ENCODE results near the gene POLDIP2. TPM values are rescaled to one million over a fixed set of nuclear protein-coding genes. Genes with fewer than 3 reads are reported as not detected.

The POLDIP2 gene
- total RNA-seq, 1 donor from 2014 or later, result 160 TPM

GRCh38 chr17:28369684-28370034 lies 12.3 kb upstream of the POLDIP2 start:
- DNase-seq (ENCODE audit: missing footprints) (no peak), ATAC-seq (no peak)
- intact Hi-C loops (cut with DNase I), result no loop called here

- ATAC-seq (no peak), DNase-seq (ENCODE audit: missing footprints) (no peak)
- intact Hi-C loops (cut with DNase I), result no loop called here
These were observed 11.8 kb upstream of the POLDIP2 start for GRCh38 chr17:28368915-28369683.

GRCh38 chr17:28368306-28368831 lies 11.0 kb upstream of the POLDIP2 start:
- intact Hi-C loops (cut with DNase I), result no loop called here
- no peak for ATAC-seq
- DNase-seq (ENCODE audit: missing footprints), result no peak

GRCh38 chr17:28367641-28368305 lies 10.4 kb upstream of the POLDIP2 start:
- no peak for ATAC-seq
- no peak for DNase-seq (ENCODE audit: missing footprints)
- intact Hi-C loops (cut with DNase I), result no loop called here

- no peak for ATAC-seq
- intact Hi-C loops (cut with DNase I), result no loop called here
- DNase-seq (ENCODE audit: missing footprints), result no peak
These were observed 9.3 kb upstream of the POLDIP2 start for GRCh38 chr17:28366605-28367004.

GRCh38 chr17:28365487-28365886 lies 8.2 kb upstream of the POLDIP2 start:
- ATAC-seq (no peak), DNase-seq (ENCODE audit: missing footprints) (no peak)
- intact Hi-C loops (cut with DNase I), result no loop called here

GRCh38 chr17:28364665-28365363 lies 7.5 kb upstream of the POLDIP2 start, which contains the start of gene SEBOX:
Gene SEBOX, minus strand, starts transcription at chr17:28365199. Its CDS starts 48 bp downstream, at chr17:28365151.
- intact Hi-C loops (cut with DNase I), result no loop called here
- ATAC-seq, result no peak

GRCh38 chr17:28363776-28364650 lies 6.7 kb upstream of the POLDIP2 start:
- ATAC-seq (no peak), DNase-seq (ENCODE audit: missing footprints) (no peak)
- intact Hi-C loops (cut with DNase I), result no loop called here

More at GRCh38 chr17:28364665-28365363, 7.5 kb upstream of the POLDIP2 start, which contains the start of gene SEBOX:
- DNase-seq (ENCODE audit: missing footprints), result no peak

GRCh38 chr17:28363186-28363585 lies 5.9 kb upstream of the POLDIP2 start:
- DNase-seq (ENCODE audit: missing footprints) (no peak), ATAC-seq (no peak)
- intact Hi-C loops (cut with DNase I), result no loop called here

GRCh38 chr17:28357901-28358197 lies 522 bp upstream of the POLDIP2 start:
- intact Hi-C loops (cut with DNase I), result loop anchor here (2.0 kb wide), 1 partner anchor 21 kb away; no protein-coding TSS in a partner anchor
- no peak for ATAC-seq
- no peak for DNase-seq (ENCODE audit: missing footprints)

GRCh38 chr17:28350271-28350670 lies 7.1 kb downstream of the POLDIP2 start:
- DNase-seq (ENCODE audit: missing footprints) (no peak), ATAC-seq (no peak)
- intact Hi-C loops (cut with DNase I), result no loop called here

- no peak for ATAC-seq
- intact Hi-C loops (cut with DNase I), result no loop called here
- no peak for DNase-seq (ENCODE audit: missing footprints)
These were observed 8.3 kb downstream of the POLDIP2 start for GRCh38 chr17:28348979-28349378.

GRCh38 chr17:28347261-28347891 lies 10.0 kb downstream of the POLDIP2 start:
- intact Hi-C loops (cut with DNase I), result no loop called here
- DNase-seq (ENCODE audit: missing footprints), result no peak
- no peak for ATAC-seq

- no peak for DNase-seq (ENCODE audit: missing footprints)
- ATAC-seq, result peak; percentile 41
- intact Hi-C loops (cut with DNase I), result no loop called here
These were observed 10.5 kb downstream of the POLDIP2 start for GRCh38 chr17:28346746-28347246.

GRCh38 chr17:28346199-28346580 lies 11.1 kb downstream of the POLDIP2 start:
- DNase-seq (ENCODE audit: missing footprints), result no peak
- no peak for ATAC-seq
- intact Hi-C loops (cut with DNase I), result no loop called here

GRCh38 chr17:28345419-28346198 lies 11.7 kb downstream of the POLDIP2 start:
- ATAC-seq (peak; percentile 61), DNase-seq (ENCODE audit: missing footprints) (no peak)
- intact Hi-C loops (cut with DNase I), result no loop called here

- intact Hi-C loops (cut with DNase I), result no loop called here
- ATAC-seq (no peak), DNase-seq (ENCODE audit: missing footprints) (no peak)
These were observed 12.9 kb downstream of the POLDIP2 start for GRCh38 chr17:28344435-28344901.
